ENCODE data around the gene SERTAD2.

The SERTAD2 gene

DNA sequence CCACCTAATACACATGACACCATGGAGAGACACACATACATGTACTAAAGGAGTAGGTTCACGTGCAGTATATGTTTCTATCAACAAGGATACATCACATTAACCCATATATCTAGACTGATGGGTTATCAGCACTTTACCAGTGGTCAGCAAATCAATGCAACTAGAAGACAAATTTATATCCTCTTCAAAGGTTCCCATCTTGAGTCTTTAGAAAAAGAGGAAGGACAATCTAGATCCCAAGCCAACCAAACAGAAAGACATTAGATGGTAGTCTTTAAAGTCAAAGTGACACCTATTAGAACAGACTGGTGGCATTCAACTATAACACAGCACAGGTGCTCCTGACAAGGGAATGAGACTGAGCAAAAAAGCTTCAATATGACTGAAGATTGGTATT, 13.8 kb upstream of the SERTAD2 start:
- no peak for DNase-seq (ENCODE audit: low read depth in 1 of 2, low spot score in 1 of 2)
- in situ Hi-C loops (cut with HindIII; ENCODE audit: low pct_unique_long_range_greater_than_20kb, low sequenced_read_pairs), result no loop called here
- TF ChIP-seq JUND (IDR thresholded peaks at IDR 0.05; ENCODE audit: low read depth), result no peak

- TF ChIP-seq JUND (IDR thresholded peaks at IDR 0.05; ENCODE audit: low read depth), result no peak
- no peak for DNase-seq (ENCODE audit: low read depth in 1 of 2, low spot score in 1 of 2)
- in situ Hi-C loops (cut with HindIII; ENCODE audit: low pct_unique_long_range_greater_than_20kb, low sequenced_read_pairs), result no loop called here
Measured at GRCh38 chr2:64666810-64667438, 13.2 kb upstream of the SERTAD2 start.

DNA sequence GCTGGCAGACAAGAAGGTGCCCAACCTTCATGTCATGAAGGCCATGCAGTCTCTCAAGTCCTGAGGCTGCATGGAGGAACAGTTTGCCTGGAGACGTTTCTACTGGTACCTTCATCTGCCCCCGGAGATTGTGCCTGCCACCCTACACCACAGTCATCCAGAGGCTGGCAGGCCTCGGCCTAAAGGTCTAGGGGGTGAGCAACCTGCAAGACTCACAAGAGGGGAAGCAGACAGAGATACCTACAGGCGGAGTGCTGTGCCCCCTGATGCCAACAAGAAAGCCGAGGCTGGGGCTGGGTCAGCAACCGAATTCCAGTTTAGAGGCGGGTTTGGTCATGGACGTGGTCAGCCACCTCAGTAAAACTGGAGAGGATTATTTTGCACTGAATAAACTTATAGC, 12.0 kb upstream of the SERTAD2 start:
- no peak for DNase-seq (ENCODE audit: low read depth in 1 of 2, low spot score in 1 of 2)
- in situ Hi-C loops (cut with HindIII; ENCODE audit: low pct_unique_long_range_greater_than_20kb, low sequenced_read_pairs), result no loop called here
- TF ChIP-seq JUND (IDR thresholded peaks at IDR 0.05; ENCODE audit: low read depth), result no peak

DNA sequence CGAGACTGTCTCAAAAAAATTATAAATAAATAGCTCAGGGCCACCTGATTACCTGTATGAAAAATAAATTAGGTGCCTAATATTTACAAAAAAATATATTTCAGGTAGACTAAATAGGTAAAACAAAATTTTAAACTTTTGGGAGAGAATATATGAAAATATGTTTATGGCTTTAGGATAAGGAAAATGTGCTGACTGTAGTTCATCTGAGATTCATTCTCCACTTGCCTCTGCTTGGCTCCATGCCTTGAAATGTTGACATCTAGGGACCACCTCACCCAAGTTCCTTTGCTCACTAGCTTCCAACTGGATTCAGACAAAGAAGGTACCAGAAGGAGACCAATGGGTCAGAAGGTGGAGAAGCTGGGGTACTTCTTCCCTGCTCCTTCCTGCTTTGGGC, 9.7 kb upstream of the SERTAD2 start:
- no peak for TF ChIP-seq JUND (IDR thresholded peaks at IDR 0.05; ENCODE audit: low read depth)
- no peak for DNase-seq (ENCODE audit: low read depth in 1 of 2, low spot score in 1 of 2)
- in situ Hi-C loops (cut with HindIII; ENCODE audit: low pct_unique_long_range_greater_than_20kb, low sequenced_read_pairs), result no loop called here

GRCh38 chr2:64661741-64662169, 8.0 kb upstream of the SERTAD2 start:
- DNase-seq (ENCODE audit: low read depth in 1 of 2, low spot score in 1 of 2), result no peak
- in situ Hi-C loops (cut with HindIII; ENCODE audit: low pct_unique_long_range_greater_than_20kb, low sequenced_read_pairs), result no loop called here
- TF ChIP-seq JUND (IDR thresholded peaks at IDR 0.05; ENCODE audit: low read depth), result no peak

DNA sequence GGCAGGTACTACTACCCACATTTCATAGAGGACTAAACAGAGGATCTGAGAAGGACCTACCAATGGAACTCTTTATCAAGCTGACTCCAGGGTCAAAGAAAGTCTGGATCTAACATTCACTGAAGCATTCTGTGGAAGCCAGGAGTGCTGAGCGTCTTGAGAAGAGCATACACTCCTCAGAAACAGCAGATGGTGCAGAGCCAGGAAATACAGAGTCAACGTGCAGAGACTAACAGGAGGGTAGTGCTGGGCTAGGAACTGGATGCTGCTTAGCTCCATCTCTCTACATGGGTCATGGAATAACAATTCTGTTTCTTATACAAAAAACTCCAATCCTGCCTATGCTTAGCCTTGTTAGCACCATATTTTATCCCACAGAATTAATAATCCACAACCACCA, 5.5 kb upstream of the SERTAD2 start:
- in situ Hi-C loops (cut with HindIII; ENCODE audit: low pct_unique_long_range_greater_than_20kb, low sequenced_read_pairs), result no loop called here
- TF ChIP-seq JUND (IDR thresholded peaks at IDR 0.05; ENCODE audit: low read depth), result no peak
- DNase-seq (ENCODE audit: low read depth in 1 of 2, low spot score in 1 of 2), result no peak

DNA sequence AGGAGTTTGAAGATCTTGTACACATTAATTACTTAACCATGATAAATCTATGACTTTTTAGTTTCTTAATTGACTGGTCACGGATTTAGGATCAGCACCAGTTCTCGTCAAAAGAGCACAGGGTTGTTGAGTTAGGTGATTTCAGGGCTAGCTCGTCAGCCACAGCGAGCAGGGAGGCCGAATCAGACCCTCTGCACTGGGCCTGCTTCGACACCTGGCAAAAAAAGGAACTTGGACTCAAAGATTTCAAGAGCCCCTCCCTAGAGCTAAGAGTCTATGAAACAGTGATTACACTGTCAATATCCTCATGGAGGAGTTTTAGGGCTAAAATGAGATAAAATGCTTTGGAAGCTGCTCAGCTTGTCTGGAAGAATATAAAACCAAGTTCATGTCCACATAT, 4.6 kb upstream of the SERTAD2 start:
- in situ Hi-C loops (cut with HindIII; ENCODE audit: low pct_unique_long_range_greater_than_20kb, low sequenced_read_pairs), result no loop called here
- no peak for DNase-seq (ENCODE audit: low read depth in 1 of 2, low spot score in 1 of 2)
- no peak for TF ChIP-seq JUND (IDR thresholded peaks at IDR 0.05; ENCODE audit: low read depth)

DNA sequence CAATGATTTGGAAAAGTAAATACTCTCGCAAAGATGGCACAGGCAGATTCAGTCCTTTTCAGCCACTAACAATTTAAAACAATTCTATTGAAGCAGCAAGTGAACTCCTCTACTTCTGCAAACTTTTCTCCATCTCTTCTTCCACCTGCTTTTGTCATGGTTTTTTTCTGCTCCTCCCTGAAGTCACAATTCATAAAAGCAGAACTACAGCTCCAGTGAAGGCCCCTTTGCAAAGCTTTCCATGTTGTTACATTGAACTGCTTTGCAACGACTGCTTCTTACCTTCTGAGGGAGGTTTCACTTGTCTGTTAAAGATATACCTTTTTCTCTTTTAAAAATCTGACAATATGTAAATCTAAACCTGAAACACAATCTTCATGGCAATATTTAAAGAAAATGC, 3.7 kb upstream of the SERTAD2 start:
- DNase-seq (ENCODE audit: low read depth in 1 of 2, low spot score in 1 of 2), result no peak

GRCh38 chr2:64656379-64656778, 2.7 kb upstream of the SERTAD2 start:
- DNase-seq (ENCODE audit: low read depth in 1 of 2, low spot score in 1 of 2), result no peak
- in situ Hi-C loops (cut with HindIII; ENCODE audit: low pct_unique_long_range_greater_than_20kb, low sequenced_read_pairs), result no loop called here
- TF ChIP-seq JUND (IDR thresholded peaks at IDR 0.05; ENCODE audit: low read depth), result no peak

More for the DNA sequence above, 3.7 kb upstream of the SERTAD2 start:
- in situ Hi-C loops (cut with HindIII; ENCODE audit: low pct_unique_long_range_greater_than_20kb, low sequenced_read_pairs), result no loop called here
- TF ChIP-seq JUND (IDR thresholded peaks at IDR 0.05; ENCODE audit: low read depth), result no peak

GRCh38 chr2:64655873-64656272, 2.2 kb upstream of the SERTAD2 start:
- in situ Hi-C loops (cut with HindIII; ENCODE audit: low pct_unique_long_range_greater_than_20kb, low sequenced_read_pairs), result no loop called here
- DNase-seq (ENCODE audit: low read depth in 1 of 2, low spot score in 1 of 2), result no peak
- no peak for TF ChIP-seq JUND (IDR thresholded peaks at IDR 0.05; ENCODE audit: low read depth)

GRCh38 chr2:64655018-64655664, 1.4 kb upstream of the SERTAD2 start:
- TF ChIP-seq JUND (IDR thresholded peaks at IDR 0.05; ENCODE audit: low read depth), result no peak
- peak in 1 of 2 experiments; percentile 27 for DNase-seq (ENCODE audit: low read depth in 1 of 2, low spot score in 1 of 2)
- in situ Hi-C loops (cut with HindIII; ENCODE audit: low pct_unique_long_range_greater_than_20kb, low sequenced_read_pairs), result no loop called here

DNA sequence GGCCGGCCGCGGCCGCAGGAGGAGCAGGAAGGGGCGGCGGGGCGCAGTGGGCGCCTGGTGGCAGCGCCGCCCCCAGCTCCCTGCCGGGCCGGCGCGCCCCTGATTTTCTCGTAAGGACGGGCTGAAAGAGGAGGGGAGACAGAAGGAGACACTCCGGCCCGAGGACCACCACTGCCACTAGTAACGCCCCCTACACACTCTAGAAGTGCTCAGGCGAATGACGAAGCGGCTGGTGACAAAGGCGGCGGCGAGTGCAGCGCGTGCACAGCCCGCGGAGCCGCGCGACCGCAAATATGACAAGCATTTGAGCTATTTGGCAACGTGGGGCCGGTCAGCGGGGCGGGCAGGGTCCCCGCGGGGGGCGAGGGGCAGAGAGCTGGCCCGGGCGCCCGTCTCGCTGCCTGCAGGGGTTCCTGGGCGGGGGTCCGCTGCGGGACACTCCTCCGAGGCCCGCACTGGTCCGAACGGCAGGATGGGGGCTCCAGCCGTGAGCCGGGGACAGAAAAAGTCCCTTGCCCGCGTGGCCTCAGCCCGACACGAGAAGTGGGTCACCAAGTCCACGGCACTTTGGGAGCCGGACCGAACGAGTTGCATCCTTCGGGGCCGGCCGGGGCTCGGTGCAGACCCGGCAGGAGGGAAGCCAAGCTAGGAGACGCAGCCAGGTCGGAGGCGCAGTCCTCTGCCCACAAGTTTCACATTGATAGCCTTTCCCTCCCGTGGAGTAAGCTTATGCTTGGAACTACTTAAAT, 524 bp upstream of the SERTAD2 start:
- in situ Hi-C loops (cut with HindIII; ENCODE audit: low pct_unique_long_range_greater_than_20kb, low sequenced_read_pairs), result no loop called here
- peak; percentile 49 to 88 for DNase-seq (ENCODE audit: low read depth in 1 of 2, low spot score in 1 of 2)
- TF ChIP-seq JUND (IDR thresholded peaks at IDR 0.05; ENCODE audit: low read depth), result no peak

Measured in T47D (cell line).